Activated T-cell treated with anti-CD3 and anti-CD28 coated beads, Interleukin-2, amount 50 U/mL, for 4 hours (primary cell): Measurements from ENCODE around the gene PRICKLE2. TPM values are rescaled to one million over a fixed set of nuclear protein-coding genes. Genes with fewer than 3 reads are reported as not detected.

Experiments used
- ATAC-seq, 2 donors: fragments of 200-7000 bp; cut with Tn5 transposase; one replicate each; pipeline ENCODE4 v1.10.0; 2021
- DNase-seq: peaks from one replicate; pipeline ENCODE4 v3.0.0-alpha.2; 2020
- H3K27me3 Mint-ChIP-seq: one replicate; pipeline ENCODE4 v1.8.0; 2021; ENCODE audit warnings: low read depth, mixed read lengths
- H3K36me3 Mint-ChIP-seq: one replicate; pipeline ENCODE4 v1.8.0; 2022; ENCODE audit warnings: mixed read lengths; ENCODE audit not compliant: insufficient read depth
- H3K4me1 Mint-ChIP-seq: one replicate; pipeline ENCODE4 v1.8.0; 2021; ENCODE audit warnings: low read depth, mixed read lengths
- H3K4me3 Mint-ChIP-seq: one replicate; pipeline ENCODE4 v1.8.0; 2021; ENCODE audit warnings: mild to moderate bottlenecking, moderate library complexity, mixed read lengths
- H3K9me3 Mint-ChIP-seq: one replicate; pipeline ENCODE4 v1.8.0; 2021; ENCODE audit warnings: mixed read lengths
- total RNA-seq, 3 donors: library from RNA; stranded (reverse); gene quantifications; one replicate each; pipeline ENCODE4 v1.2.1, GENCODE V29; 2021

Gene PRICKLE2
- total RNA-seq, 3 donors from 2014 or later = not detected

GRCh38 chr3:64238971-64239667 is 13.9 kb upstream of the PRICKLE2 start:
- Mint-ChIP-seq H3K9me3 (peaks cover 4% of the 10 kb centered on the region), H3K4me3 (no peak overlapping the region), H3K27me3 (peaks cover 3% of the 10 kb centered on the region), H3K4me1 (no peaks in the 10 kb centered on the region), H3K36me3 (no peaks in the 10 kb centered on the region)
- DNase-seq (no peak), ATAC-seq (no peak)

- no peak for ATAC-seq
- peaks cover 4% of the 10 kb centered on the region for H3K9me3 Mint-ChIP-seq
- H3K36me3 Mint-ChIP-seq = no peaks in the 10 kb centered on the region
- no peak overlapping the region for H3K4me3 Mint-ChIP-seq
- H3K27me3 Mint-ChIP-seq = peaks cover 1% of the 10 kb centered on the region
- H3K4me1 Mint-ChIP-seq = no peaks in the 10 kb centered on the region
- DNase-seq = no peak
These were observed 11.8 kb upstream of the PRICKLE2 start for GRCh38 chr3:64237083-64237482.

GRCh38 chr3:64235605-64236004 is 10.3 kb upstream of the PRICKLE2 start:
- Mint-ChIP-seq H3K4me3 (no peak overlapping the region), H3K27me3 (peaks cover 1% of the 10 kb centered on the region), H3K4me1 (no peaks in the 10 kb centered on the region), H3K9me3 (peaks cover 4% of the 10 kb centered on the region), H3K36me3 (no peaks in the 10 kb centered on the region)
- ATAC-seq (no peak), DNase-seq (no peak)

GRCh38 chr3:64234571-64234970 is 9.3 kb upstream of the PRICKLE2 start:
- ATAC-seq (no peak), DNase-seq (no peak)
- H3K4me1 Mint-ChIP-seq = no peaks in the 10 kb centered on the region
- peaks cover 4% of the 10 kb centered on the region for H3K9me3 Mint-ChIP-seq
- H3K36me3 Mint-ChIP-seq = no peaks in the 10 kb centered on the region
- H3K27me3 Mint-ChIP-seq = peaks cover 1% of the 10 kb centered on the region
- no peak overlapping the region for H3K4me3 Mint-ChIP-seq

- H3K27me3 Mint-ChIP-seq = peaks cover 1% of the 10 kb centered on the region
- no peak overlapping the region for H3K4me3 Mint-ChIP-seq
- H3K36me3 Mint-ChIP-seq = no peaks in the 10 kb centered on the region
- ATAC-seq (no peak), DNase-seq (no peak)
- peaks cover 4% of the 10 kb centered on the region for H3K9me3 Mint-ChIP-seq
- H3K4me1 Mint-ChIP-seq = no peaks in the 10 kb centered on the region
These were observed 7.6 kb upstream of the PRICKLE2 start for GRCh38 chr3:64232821-64233220.

GRCh38 chr3:64229903-64230302 is 4.6 kb upstream of the PRICKLE2 start:
- peaks cover 4% of the 10 kb centered on the region for H3K9me3 Mint-ChIP-seq

GRCh38 chr3:64228110-64228509 is 2.8 kb upstream of the PRICKLE2 start:
- H3K36me3 Mint-ChIP-seq = no peaks in the 10 kb centered on the region

More at GRCh38 chr3:64229903-64230302, 4.6 kb upstream of the PRICKLE2 start:
- ATAC-seq (no peak), DNase-seq (no peak)
- Mint-ChIP-seq H3K27me3 (peaks cover 2% of the 10 kb centered on the region), H3K4me3 (no peak overlapping the region), H3K4me1 (no peaks in the 10 kb centered on the region), H3K36me3 (no peaks in the 10 kb centered on the region)

GRCh38 chr3:64226730-64227129 is 1.5 kb upstream of the PRICKLE2 start:
- Mint-ChIP-seq H3K4me3 (no peak overlapping the region), H3K4me1 (no peaks in the 10 kb centered on the region)

More at GRCh38 chr3:64228110-64228509, 2.8 kb upstream of the PRICKLE2 start:
- peaks cover 3% of the 10 kb centered on the region for H3K27me3 Mint-ChIP-seq
- DNase-seq (no peak), ATAC-seq (no peak)
- no peaks in the 10 kb centered on the region for H3K9me3 Mint-ChIP-seq
- no peaks in the 10 kb centered on the region for H3K4me1 Mint-ChIP-seq
- H3K4me3 Mint-ChIP-seq = no peak overlapping the region

GRCh38 chr3:64225695-64226499 is 631 bp upstream of the PRICKLE2 start:
- no peaks in the 10 kb centered on the region for H3K9me3 Mint-ChIP-seq
- peaks cover 3% of the 10 kb centered on the region for H3K27me3 Mint-ChIP-seq
- ATAC-seq = no peak
- no peaks in the 10 kb centered on the region for H3K36me3 Mint-ChIP-seq
- H3K4me3 Mint-ChIP-seq = no peak overlapping the region
- DNase-seq = no peak
- H3K4me1 Mint-ChIP-seq = no peaks in the 10 kb centered on the region

More at GRCh38 chr3:64226730-64227129, 1.5 kb upstream of the PRICKLE2 start:
- H3K27me3 Mint-ChIP-seq = peaks cover 3% of the 10 kb centered on the region
- H3K36me3 Mint-ChIP-seq = no peaks in the 10 kb centered on the region
- no peaks in the 10 kb centered on the region for H3K9me3 Mint-ChIP-seq
- DNase-seq (no peak), ATAC-seq (no peak)

- H3K4me3 Mint-ChIP-seq = no peak overlapping the region
- no peaks in the 10 kb centered on the region for H3K9me3 Mint-ChIP-seq
- ATAC-seq = no peak
- H3K36me3 Mint-ChIP-seq = no peaks in the 10 kb centered on the region
- no peak for DNase-seq
- peaks cover 3% of the 10 kb centered on the region for H3K27me3 Mint-ChIP-seq
- H3K4me1 Mint-ChIP-seq = no peaks in the 10 kb centered on the region
These were observed 1.2 kb downstream of the PRICKLE2 start for GRCh38 chr3:64223791-64224745.

- H3K27me3 Mint-ChIP-seq = peaks cover 3% of the 10 kb centered on the region
- ATAC-seq = no peak
These were observed 2.7 kb downstream of the PRICKLE2 start for GRCh38 chr3:64222501-64223111.

GRCh38 chr3:64221571-64222257 is 3.6 kb downstream of the PRICKLE2 start:
- no peaks in the 10 kb centered on the region for H3K4me1 Mint-ChIP-seq
- no peak for DNase-seq
- no peaks in the 10 kb centered on the region for H3K9me3 Mint-ChIP-seq
- H3K27me3 Mint-ChIP-seq = peaks cover 3% of the 10 kb centered on the region
- no peak for ATAC-seq
- no peak overlapping the region for H3K4me3 Mint-ChIP-seq
- no peaks in the 10 kb centered on the region for H3K36me3 Mint-ChIP-seq

More at GRCh38 chr3:64222501-64223111, 2.7 kb downstream of the PRICKLE2 start:
- Mint-ChIP-seq H3K9me3 (no peaks in the 10 kb centered on the region), H3K4me3 (no peak overlapping the region), H3K36me3 (no peaks in the 10 kb centered on the region), H3K4me1 (no peaks in the 10 kb centered on the region)
- no peak for DNase-seq

- ATAC-seq (no peak), DNase-seq (no peak)
- Mint-ChIP-seq H3K36me3 (no peaks in the 10 kb centered on the region), H3K4me3 (no peak overlapping the region), H3K9me3 (no peaks in the 10 kb centered on the region), H3K27me3 (peaks cover 3% of the 10 kb centered on the region), H3K4me1 (no peaks in the 10 kb centered on the region)
These were observed 4.9 kb downstream of the PRICKLE2 start for GRCh38 chr3:64220161-64220914.
